ENCODE data around the gene FYCO1.

GRCh38 chr3:45958321-45958791, 37.3 kb downstream of the FYCO1 start:
- TF ChIP-seq FOXK2 (IDR thresholded peaks at IDR 0.05) (no peak), HDGF (IDR thresholded peaks at IDR 0.05; ENCODE audit: borderline replicate concordance) (no peak), FOXA1 (IDR thresholded peaks at IDR 0.05) (no peak), ELF4 (IDR thresholded peaks at IDR 0.05) (no peak), LEF1 (IDR thresholded peaks at IDR 0.05; ENCODE audit: borderline replicate concordance) (no peak), NFRKB (IDR thresholded peaks at IDR 0.05) (no peak), ZNF384 (IDR thresholded peaks at IDR 0.05) (no peak), L3MBTL2 (conservative IDR thresholded peaks at IDR 0.05) (no peak), BHLHE40 (IDR thresholded peaks at IDR 0.05; ENCODE audit: borderline replicate concordance) (no peak), SUZ12 (IDR thresholded peaks at IDR 0.05) (no peak)
